T-helper 17 cell (primary cell): ENCODE measurements around the gene TSFM. TPM values are rescaled to one million over a fixed set of nuclear protein-coding genes. Genes with fewer than 3 reads are reported as not detected.

Experiments used
- ATAC-seq: fragments of 150-1000 bp; cut with Tn5 transposase; 2 replicates; pipeline ENCODE4 v1.10.0; 2021; ENCODE audit warnings: mild to moderate bottlenecking, moderate library complexity
- DNase-seq, 3 donors: peaks; one replicate each; pipeline versions ENCODE4 v3.0.0 to v3.0.0-alpha.2; 2020 to 2021
- H3K9me3 ChIP-seq: one replicate; pipeline ENCODE4 v1.7.0; 2013; ENCODE audit warnings: low read length, mild to moderate bottlenecking; ENCODE audit not compliant: control insufficient read depth, poor library complexity, severe bottlenecking
- H3K27ac Mint-ChIP-seq: one replicate; pipeline ENCODE4 v1.8.0; 2022; ENCODE audit warnings: mild to moderate bottlenecking, moderate library complexity, mixed read lengths
- H3K27me3 Mint-ChIP-seq: one replicate; pipeline ENCODE4 v1.8.0; 2022; ENCODE audit warnings: mixed read lengths
- H3K36me3 Mint-ChIP-seq: one replicate; pipeline ENCODE4 v1.8.0; 2022; ENCODE audit warnings: low read depth, mixed read lengths
- H3K4me1 Mint-ChIP-seq: one replicate; pipeline ENCODE4 v1.8.0; 2022; ENCODE audit warnings: mild to moderate bottlenecking, mixed read lengths
- H3K4me3 Mint-ChIP-seq: one replicate; pipeline ENCODE4 v1.8.0; 2022; ENCODE audit warnings: mild to moderate bottlenecking, moderate library complexity, mixed read lengths
- total RNA-seq, 4 donors: library from RNA in 2 of 4; stranded (reverse) in 2 of 4; gene quantifications; one replicate each; pipeline ENCODE4 v1.2.3 and lab custom pipeline; 2022 to 2026

Gene TSFM
- total RNA-seq, 2 donors from 2014 or later = 12.5 to 17.9 TPM

GRCh38 chr12:57760347-57760982 lies 22.1 kb upstream of the TSFM start:
- Mint-ChIP-seq H3K27me3 (peaks cover 12% of the 10 kb centered on the region), H3K4me3 (no peak overlapping the region), H3K4me1 (peaks cover 43% of the 10 kb centered on the region), H3K27ac (no peak overlapping the region), H3K36me3 (no peaks in the 10 kb centered on the region)
- ATAC-seq (no peak), DNase-seq (no peak)
- H3K9me3 ChIP-seq = no peaks in the 10 kb centered on the region

DNA sequence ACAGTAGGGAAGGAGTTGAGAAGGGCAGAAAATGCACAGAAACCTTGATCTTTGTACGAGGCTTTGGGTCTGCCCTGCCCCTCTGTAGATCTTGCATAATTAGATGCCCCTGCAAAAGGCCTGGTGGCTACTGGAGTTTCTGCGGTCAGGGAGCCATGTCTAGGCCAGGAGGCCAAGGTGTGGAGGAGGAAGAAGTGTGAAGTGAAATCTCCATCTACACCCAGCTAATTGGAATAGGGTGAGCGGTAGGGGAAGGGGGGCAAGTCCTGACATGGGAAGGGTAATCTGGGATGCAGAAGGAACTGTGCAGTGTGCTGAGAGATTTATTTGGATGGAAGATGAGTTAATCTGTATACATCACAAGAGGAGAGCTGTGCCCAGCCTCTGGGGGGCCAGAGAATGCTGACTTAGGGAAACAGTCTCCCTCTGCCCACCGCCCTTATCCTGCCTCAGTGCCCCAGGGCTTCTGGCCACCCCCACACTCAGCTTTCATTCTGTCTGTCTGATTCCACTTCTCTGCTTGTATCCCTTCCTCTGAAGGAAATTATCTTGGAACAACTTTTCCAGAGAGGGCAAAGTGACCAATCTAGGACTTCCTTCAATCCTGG lies 21.1 kb upstream of the TSFM start:
- no peak for DNase-seq
- H3K36me3 Mint-ChIP-seq = no peaks in the 10 kb centered on the region
- no peak for ATAC-seq
- no peak overlapping the region for H3K27ac Mint-ChIP-seq
- no peak overlapping the region for H3K4me3 Mint-ChIP-seq
- no peaks in the 10 kb centered on the region for H3K9me3 ChIP-seq
- peaks cover 43% of the 10 kb centered on the region for H3K4me1 Mint-ChIP-seq
- H3K27me3 Mint-ChIP-seq = peaks cover 14% of the 10 kb centered on the region

DNA sequence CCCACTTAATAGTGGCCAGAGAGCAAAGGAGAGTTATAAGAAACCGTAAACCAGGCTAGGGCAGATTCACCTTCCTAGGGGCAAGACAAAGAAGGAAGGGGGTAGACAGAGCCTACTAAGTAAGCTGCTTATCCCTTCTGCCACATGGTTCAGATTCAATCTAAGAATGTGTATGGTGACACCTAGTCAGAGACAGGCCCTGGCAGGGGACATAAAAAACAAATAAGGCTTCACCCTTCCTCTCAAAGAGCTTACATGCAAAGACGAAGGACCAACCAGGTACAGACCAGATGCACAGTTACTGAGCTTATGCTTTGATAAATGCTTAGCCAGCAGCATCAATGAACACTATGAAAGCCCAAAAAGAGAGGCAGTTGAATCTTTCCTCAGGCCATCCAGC lies 20.1 kb upstream of the TSFM start:
- no peak for DNase-seq
- Mint-ChIP-seq H3K4me1 (peaks cover 39% of the 10 kb centered on the region), H3K27ac (no peak overlapping the region), H3K4me3 (no peak overlapping the region), H3K27me3 (peaks cover 19% of the 10 kb centered on the region), H3K36me3 (no peaks in the 10 kb centered on the region)
- ATAC-seq = no peak
- no peaks in the 10 kb centered on the region for H3K9me3 ChIP-seq

DNA sequence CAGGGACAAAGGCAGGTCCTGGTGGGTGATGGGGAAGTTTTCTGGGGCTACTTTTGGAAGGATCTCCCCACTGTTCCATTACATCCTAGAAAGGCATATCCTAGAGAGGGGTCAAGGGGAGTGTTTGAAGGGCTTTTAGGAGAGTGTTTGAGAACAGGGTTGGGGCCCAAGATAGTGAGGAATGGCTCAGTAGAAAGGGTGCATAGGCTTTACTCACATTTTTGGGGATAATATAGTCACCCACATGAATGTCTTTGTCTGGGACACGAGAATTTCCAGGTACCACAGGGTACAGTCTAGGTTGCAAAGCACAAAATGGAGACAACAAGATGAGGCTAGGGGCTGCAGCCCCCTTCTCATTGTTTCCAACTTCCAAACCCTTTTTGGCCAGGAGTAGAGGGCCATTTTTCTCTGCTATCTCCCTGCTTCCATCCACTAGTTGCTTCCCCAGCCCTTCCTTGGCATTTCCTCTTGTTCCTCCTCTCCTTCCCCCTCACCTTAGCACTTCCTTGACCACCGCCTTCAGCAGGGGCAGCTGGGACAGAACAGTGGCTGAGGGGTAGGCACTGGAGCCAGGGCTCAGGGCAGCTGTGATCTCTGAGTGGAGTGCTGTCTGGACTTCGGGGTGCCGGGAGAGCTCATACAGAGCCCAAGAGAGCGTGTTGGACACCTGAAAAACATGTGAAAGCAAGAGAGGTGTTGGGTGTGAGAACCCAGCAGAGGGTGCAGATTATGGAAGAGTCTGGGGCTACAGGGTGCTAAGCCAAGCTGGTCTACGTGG lies 18.5 kb upstream of the TSFM start:
- Mint-ChIP-seq H3K36me3 (no peaks in the 10 kb centered on the region), H3K27me3 (peaks cover 19% of the 10 kb centered on the region), H3K27ac (peak overlapping the region; percentile 86), H3K4me3 (peak overlapping the region; percentile 92), H3K4me1 (peaks cover 36% of the 10 kb centered on the region)
- DNase-seq (no peak), ATAC-seq (no peak)
- no peaks in the 10 kb centered on the region for H3K9me3 ChIP-seq

DNA sequence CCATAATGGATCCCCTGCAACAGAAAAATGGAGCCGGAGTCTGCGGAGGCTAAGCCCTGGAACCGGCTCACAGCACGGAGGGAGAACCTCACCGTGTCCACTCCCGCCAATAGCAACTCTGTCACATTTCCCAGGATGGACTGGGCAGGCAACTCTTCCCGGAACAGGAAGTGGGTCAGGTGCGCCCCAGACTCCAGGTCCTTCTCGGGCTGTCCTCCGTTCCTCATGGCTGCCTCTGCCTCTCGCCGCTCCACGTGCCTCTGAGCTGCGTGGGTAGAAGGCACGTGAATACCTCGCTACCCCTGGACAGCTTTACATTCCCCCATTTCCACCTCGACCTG lies 18.0 kb upstream of the TSFM start:
- peaks cover 19% of the 10 kb centered on the region for H3K27me3 Mint-ChIP-seq
- H3K4me1 Mint-ChIP-seq = peaks cover 31% of the 10 kb centered on the region
- H3K27ac Mint-ChIP-seq = no peak overlapping the region
- H3K36me3 Mint-ChIP-seq = no peaks in the 10 kb centered on the region
- peak overlapping the region; percentile 92 for H3K4me3 Mint-ChIP-seq
- H3K9me3 ChIP-seq = no peaks in the 10 kb centered on the region
- ATAC-seq (peak; percentile 30), DNase-seq (no peak)

GRCh38 chr12:57765003-57765697 lies 17.4 kb upstream of the TSFM start:
- peaks cover 33% of the 10 kb centered on the region for H3K4me1 Mint-ChIP-seq
- DNase-seq = peak; percentile 41 to 50 (median 46)
- peak overlapping the region; percentile 92 for H3K4me3 Mint-ChIP-seq
- ATAC-seq = peak; percentile 83
- H3K36me3 Mint-ChIP-seq = peaks cover 3% of the 10 kb centered on the region
- H3K27me3 Mint-ChIP-seq = peaks cover 19% of the 10 kb centered on the region
- peak overlapping the region; percentile 75 for H3K27ac Mint-ChIP-seq
- H3K9me3 ChIP-seq = no peaks in the 10 kb centered on the region

- peaks cover 19% of the 10 kb centered on the region for H3K27me3 Mint-ChIP-seq
- ATAC-seq (peak; percentile 21), DNase-seq (no peak)
- peaks cover 33% of the 10 kb centered on the region for H3K4me1 Mint-ChIP-seq
- H3K27ac Mint-ChIP-seq = peak overlapping the region; percentile 75
- peaks cover 3% of the 10 kb centered on the region for H3K36me3 Mint-ChIP-seq
- H3K4me3 Mint-ChIP-seq = peak overlapping the region; percentile 92
- H3K9me3 ChIP-seq = no peaks in the 10 kb centered on the region
These were observed 16.7 kb upstream of the TSFM start for GRCh38 chr12:57765698-57766463.

DNA sequence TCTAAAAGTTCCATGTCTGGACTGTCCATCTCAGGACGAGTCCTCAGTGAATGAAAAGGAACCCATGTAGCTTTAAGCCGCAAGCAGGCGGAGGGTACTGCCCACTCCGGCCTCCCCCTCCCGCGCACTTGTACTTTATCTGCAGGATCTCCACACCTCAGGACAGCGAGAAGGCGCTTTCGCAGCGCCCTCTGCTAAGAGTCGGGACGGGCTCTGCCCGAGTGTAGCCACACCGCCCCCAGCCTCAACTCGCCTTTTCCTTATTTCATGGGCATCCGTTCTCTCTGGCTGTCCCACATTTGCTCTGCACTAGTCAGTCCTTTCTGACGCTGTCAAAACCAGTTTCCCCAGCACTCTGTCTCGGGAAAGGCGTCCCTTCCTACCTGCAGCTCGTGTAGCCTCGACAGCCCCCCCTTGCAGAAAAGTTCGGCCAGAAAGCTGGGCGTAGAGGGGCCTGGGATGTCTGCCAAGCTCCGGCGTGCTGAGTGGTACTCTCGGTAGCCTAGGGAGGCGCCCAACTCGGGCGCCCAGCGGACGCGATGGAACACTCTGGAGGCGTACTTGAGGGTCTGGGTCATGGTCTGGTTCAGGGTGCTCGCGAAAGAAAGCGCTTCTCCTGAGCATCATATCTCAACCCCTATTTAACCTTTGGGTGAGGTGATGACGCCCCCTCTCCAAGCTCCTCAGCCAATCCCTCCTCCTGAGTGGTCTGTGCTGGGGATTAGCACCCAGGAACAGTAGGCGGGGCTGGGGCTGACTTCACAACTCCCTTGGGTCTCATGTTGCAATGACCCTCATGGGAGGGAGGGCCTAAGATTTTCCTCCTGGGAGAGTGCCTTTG lies 15.9 kb upstream of the TSFM start, which contains the start of gene CYP27B1:
Gene CYP27B1, minus strand, starts transcription at position 615 of the 841 bp plus-strand sequence. Its CDS starts 37 bp downstream, at position 578.
- peak; percentile 11 for ATAC-seq
- peaks cover 19% of the 10 kb centered on the region for H3K27me3 Mint-ChIP-seq
- H3K36me3 Mint-ChIP-seq = peaks cover 3% of the 10 kb centered on the region

DNA sequence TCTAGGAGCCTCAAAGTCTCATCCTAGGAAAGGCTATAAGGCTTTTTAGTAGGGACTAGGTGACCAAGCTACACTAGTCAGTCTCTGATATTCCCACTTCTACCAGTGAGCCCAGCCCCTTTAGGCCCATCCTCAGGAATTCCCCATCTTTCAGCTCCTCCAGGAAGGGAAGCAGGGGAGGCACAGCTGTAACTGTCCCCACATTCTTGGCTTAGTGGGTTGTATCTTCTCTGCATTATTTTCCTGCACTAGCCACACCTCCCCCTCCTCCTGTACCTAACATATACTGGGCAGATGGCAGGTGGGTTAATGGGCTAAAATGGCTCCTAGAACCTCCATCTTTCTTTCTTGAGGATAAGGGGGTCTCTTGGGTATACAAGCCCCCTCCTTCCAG lies 15.3 kb upstream of the TSFM start:
- DNase-seq (no peak), ATAC-seq (no peak)
- H3K4me1 Mint-ChIP-seq = peaks cover 38% of the 10 kb centered on the region
- H3K27me3 Mint-ChIP-seq = peaks cover 19% of the 10 kb centered on the region
- H3K9me3 ChIP-seq = no peaks in the 10 kb centered on the region
- H3K4me3 Mint-ChIP-seq = no peak overlapping the region
- no peak overlapping the region for H3K27ac Mint-ChIP-seq
- H3K36me3 Mint-ChIP-seq = peaks cover 3% of the 10 kb centered on the region

More for the DNA sequence above, 15.9 kb upstream of the TSFM start, which contains the start of gene CYP27B1:
- Mint-ChIP-seq H3K4me3 (peak within 1 kb of the TSS; percentile 92), H3K27ac (no peak within 1 kb of the TSS), H3K4me1 (peaks cover 35% of the 10 kb centered on the region)
- DNase-seq = no peak
- H3K9me3 ChIP-seq = no peaks in the 10 kb centered on the region

- H3K9me3 ChIP-seq = no peaks in the 10 kb centered on the region
- H3K4me1 Mint-ChIP-seq = peaks cover 39% of the 10 kb centered on the region
- no peak overlapping the region for H3K4me3 Mint-ChIP-seq
- ATAC-seq = no peak
- no peak overlapping the region for H3K27ac Mint-ChIP-seq
- H3K27me3 Mint-ChIP-seq = peaks cover 19% of the 10 kb centered on the region
- no peak for DNase-seq
- peaks cover 3% of the 10 kb centered on the region for H3K36me3 Mint-ChIP-seq
These were observed 14.7 kb upstream of the TSFM start for GRCh38 chr12:57767876-57768275.

DNA sequence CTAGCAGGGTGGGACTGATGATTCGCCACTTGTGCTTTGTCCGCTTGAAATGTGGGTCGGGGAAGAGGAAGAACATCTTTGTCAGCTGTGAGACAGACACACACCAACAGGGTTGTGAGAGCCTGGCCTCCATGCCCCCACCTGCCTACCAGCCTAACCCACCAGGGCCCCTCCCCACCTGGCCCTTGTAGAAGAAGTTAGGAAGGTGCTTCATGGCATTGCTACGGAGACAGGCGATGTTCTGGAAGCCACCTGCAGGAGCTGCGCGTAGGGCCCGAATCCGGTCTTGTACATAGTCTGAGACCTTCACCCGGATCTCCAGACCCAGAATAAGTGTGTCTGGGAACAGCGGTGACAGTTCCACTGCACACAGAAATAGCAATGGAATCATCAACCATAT lies 13.0 kb upstream of the TSFM start:
- peaks cover 35% of the 10 kb centered on the region for H3K4me1 Mint-ChIP-seq
- no peak overlapping the region for H3K27ac Mint-ChIP-seq
- H3K36me3 Mint-ChIP-seq = peaks cover 3% of the 10 kb centered on the region
- no peaks in the 10 kb centered on the region for H3K9me3 ChIP-seq
- DNase-seq = no peak
- H3K4me3 Mint-ChIP-seq = no peak overlapping the region
- ATAC-seq = no peak
- H3K27me3 Mint-ChIP-seq = peaks cover 7% of the 10 kb centered on the region

DNA sequence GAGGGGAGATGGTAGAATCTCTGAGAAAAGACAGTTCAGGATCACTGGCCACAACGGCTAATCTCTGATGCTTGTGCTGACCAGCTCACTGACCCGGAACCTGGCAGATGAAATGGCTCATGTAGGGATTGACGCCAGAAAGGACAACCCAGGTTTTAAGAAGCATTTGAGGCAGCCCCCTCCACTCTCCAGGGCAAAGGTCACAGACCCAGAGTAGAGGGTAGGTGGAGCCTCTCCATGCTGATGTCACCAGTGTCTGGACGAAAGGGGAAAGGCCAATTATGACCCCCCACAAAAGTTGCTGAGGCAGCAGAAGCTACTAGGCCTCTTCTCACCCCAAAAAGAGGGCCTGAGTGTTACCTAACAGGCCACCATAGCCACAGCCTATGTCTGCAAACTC lies 11.9 kb upstream of the TSFM start:
- H3K36me3 Mint-ChIP-seq = peaks cover 5% of the 10 kb centered on the region
- DNase-seq (no peak), ATAC-seq (no peak)
- peak overlapping the region; percentile 97 for H3K27ac Mint-ChIP-seq
- peaks cover 29% of the 10 kb centered on the region for H3K4me1 Mint-ChIP-seq
- peak overlapping the region; percentile 64 for H3K4me3 Mint-ChIP-seq
- peaks cover 7% of the 10 kb centered on the region for H3K27me3 Mint-ChIP-seq
- H3K9me3 ChIP-seq = no peaks in the 10 kb centered on the region
